HepG2 (cell line): ENCODE measurements around the gene ATP6V0D1. TPM values are rescaled to one million over a fixed set of nuclear protein-coding genes. Genes with fewer than 3 reads are reported as not detected.

Source experiments
- ASH2L ChIP-seq: fragments of 300-600, 200-600 bp; sonication (generic); IDR thresholded peaks from 2 replicates; pipeline ENCODE4 v1.7.0; 2017; ENCODE audit warnings: low read depth, mild to moderate bottlenecking, moderate library complexity, mixed read lengths, low read length; ENCODE audit not compliant: insufficient read length
- CHD4 ChIP-seq: fragments of 200-600 bp; sonication (generic); IDR thresholded peaks from 2 replicates; pipeline ENCODE4 v1.7.0; 2017; ENCODE audit warnings: mild to moderate bottlenecking, low read length, borderline replicate concordance
- KDM6A ChIP-seq: IDR thresholded peaks from 2 replicates; pipeline ENCODE4 v1.6.1; 2016; ENCODE audit warnings: low read depth
- SMAD9 ChIP-seq: sonication (generic); formaldehyde crosslinking; IDR thresholded peaks from 2 replicates; pipeline ENCODE4 v1.5.1; 2020; ENCODE audit warnings: mild to moderate bottlenecking, missing genetic modification reagents
- SP2 ChIP-seq: sonication (generic); formaldehyde crosslinking; IDR thresholded peaks from 2 replicates; pipeline ENCODE4 v1.5.1; 2020; ENCODE audit warnings: mild to moderate bottlenecking, missing genetic modification reagents
- TOPORS ChIP-seq: sonication (generic); formaldehyde crosslinking; IDR thresholded peaks from 2 replicates; pipeline ENCODE4 v1.8.0; 2023; ENCODE audit warnings: mild to moderate bottlenecking, missing genetic modification reagents
- ZFP62 ChIP-seq: sonication (generic); formaldehyde crosslinking; IDR thresholded peaks from 2 replicates; pipeline ENCODE4 v1.4.0; 2020; ENCODE audit warnings: missing genetic modification reagents
- ZNF383 ChIP-seq: sonication (generic); formaldehyde crosslinking; IDR thresholded peaks from 2 replicates; pipeline ENCODE4 v1.4.0; 2020; ENCODE audit warnings: missing genetic modification reagents, mild to moderate bottlenecking, borderline replicate concordance
- ZNF646 ChIP-seq: sonication (generic); formaldehyde crosslinking; IDR thresholded peaks from 2 replicates; pipeline ENCODE4 v1.9.0; 2021; ENCODE audit warnings: mild to moderate bottlenecking, missing genetic modification reagents
- polyA plus RNA-seq, 8 experiments: library from polyadenylated mRNA; depleted of rRNA in 3 of 8; stranded (reverse) in 7 of 8; unstranded in 1 of 8; fragments of >200 nt; fragmentation: Illumina TruSeq in 4 of 8; extraction: Trizol in 4 of 8; gene quantifications; 2 replicates each; pipeline versions ENCODE4 v1.2.1 to v1.2.3, GENCODE V29; 2011 to 2016; ENCODE audit warnings: low read depth in 4 of 8, missing spikeins in 1 of 8, mixed read lengths in 1 of 8; ENCODE audit not compliant: insufficient read depth in 1 of 8
- total RNA-seq, 5 experiments: library from RNA; depleted of rRNA; stranded (reverse); fragments of >200 nt; fragmentation: Illumina TruSeq; extraction: Trizol; gene quantifications; 2 replicates each; pipeline ENCODE4 v1.2.3, GENCODE V29; 2016; ENCODE audit warnings: low read depth in 1 of 5
- TF ChIP-seq, protein P1 (sequence below): sonication (generic); formaldehyde crosslinking; IDR thresholded peaks from 2 replicates; pipeline ENCODE4 v1.4.0; 2020; ENCODE audit warnings: missing genetic modification reagents
- TF ChIP-seq, protein P2 (sequence below): sonication (generic); formaldehyde crosslinking; IDR thresholded peaks from 2 replicates; pipeline ENCODE4 v1.4.0; 2020; ENCODE audit warnings: missing genetic modification reagents

Gene ATP6V0D1
- total and polyA plus RNA-seq, 2 of the 13 experiments (the other 11 are each of a cell fraction or from before 2014, with no cell fraction given) = 51.1 to 61.3 TPM

- TF ChIP-seq, protein P1, sequence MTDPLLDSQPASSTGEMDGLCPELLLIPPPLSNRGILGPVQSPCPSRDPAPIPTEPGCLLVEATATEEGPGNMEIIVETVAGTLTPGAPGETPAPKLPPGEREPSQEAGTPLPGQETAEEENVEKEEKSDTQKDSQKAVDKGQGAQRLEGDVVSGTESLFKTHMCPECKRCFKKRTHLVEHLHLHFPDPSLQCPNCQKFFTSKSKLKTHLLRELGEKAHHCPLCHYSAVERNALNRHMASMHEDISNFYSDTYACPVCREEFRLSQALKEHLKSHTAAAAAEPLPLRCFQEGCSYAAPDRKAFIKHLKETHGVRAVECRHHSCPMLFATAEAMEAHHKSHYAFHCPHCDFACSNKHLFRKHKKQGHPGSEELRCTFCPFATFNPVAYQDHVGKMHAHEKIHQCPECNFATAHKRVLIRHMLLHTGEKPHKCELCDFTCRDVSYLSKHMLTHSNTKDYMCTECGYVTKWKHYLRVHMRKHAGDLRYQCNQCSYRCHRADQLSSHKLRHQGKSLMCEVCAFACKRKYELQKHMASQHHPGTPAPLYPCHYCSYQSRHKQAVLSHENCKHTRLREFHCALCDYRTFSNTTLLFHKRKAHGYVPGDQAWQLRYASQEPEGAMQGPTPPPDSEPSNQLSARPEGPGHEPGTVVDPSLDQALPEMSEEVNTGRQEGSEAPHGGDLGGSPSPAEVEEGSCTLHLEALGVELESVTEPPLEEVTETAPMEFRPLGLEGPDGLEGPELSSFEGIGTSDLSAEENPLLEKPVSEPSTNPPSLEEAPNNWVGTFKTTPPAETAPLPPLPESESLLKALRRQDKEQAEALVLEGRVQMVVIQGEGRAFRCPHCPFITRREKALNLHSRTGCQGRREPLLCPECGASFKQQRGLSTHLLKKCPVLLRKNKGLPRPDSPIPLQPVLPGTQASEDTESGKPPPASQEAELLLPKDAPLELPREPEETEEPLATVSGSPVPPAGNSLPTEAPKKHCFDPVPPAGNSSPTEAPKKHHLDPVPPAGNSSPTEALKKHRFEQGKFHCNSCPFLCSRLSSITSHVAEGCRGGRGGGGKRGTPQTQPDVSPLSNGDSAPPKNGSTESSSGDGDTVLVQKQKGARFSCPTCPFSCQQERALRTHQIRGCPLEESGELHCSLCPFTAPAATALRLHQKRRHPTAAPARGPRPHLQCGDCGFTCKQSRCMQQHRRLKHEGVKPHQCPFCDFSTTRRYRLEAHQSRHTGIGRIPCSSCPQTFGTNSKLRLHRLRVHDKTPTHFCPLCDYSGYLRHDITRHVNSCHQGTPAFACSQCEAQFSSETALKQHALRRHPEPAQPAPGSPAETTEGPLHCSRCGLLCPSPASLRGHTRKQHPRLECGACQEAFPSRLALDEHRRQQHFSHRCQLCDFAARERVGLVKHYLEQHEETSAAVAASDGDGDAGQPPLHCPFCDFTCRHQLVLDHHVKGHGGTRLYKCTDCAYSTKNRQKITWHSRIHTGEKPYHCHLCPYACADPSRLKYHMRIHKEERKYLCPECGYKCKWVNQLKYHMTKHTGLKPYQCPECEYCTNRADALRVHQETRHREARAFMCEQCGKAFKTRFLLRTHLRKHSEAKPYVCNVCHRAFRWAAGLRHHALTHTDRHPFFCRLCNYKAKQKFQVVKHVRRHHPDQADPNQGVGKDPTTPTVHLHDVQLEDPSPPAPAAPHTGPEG (CRISPR knock-in tag) = no peak; the same call in 1 of the 2 replicates
- TF ChIP-seq SMAD9 (CRISPR knock-in tag) = no peak
- peak; percentile 62; the same call in 1 of the 2 replicates for TF ChIP-seq SP2 (CRISPR knock-in tag)
- TF ChIP-seq ZNF646 (CRISPR knock-in tag) = no peak
- TF ChIP-seq KDM6A (CRISPR knock-in tag) = no peak
- TF ChIP-seq CHD4 = no peak
- TF ChIP-seq, protein P2, sequence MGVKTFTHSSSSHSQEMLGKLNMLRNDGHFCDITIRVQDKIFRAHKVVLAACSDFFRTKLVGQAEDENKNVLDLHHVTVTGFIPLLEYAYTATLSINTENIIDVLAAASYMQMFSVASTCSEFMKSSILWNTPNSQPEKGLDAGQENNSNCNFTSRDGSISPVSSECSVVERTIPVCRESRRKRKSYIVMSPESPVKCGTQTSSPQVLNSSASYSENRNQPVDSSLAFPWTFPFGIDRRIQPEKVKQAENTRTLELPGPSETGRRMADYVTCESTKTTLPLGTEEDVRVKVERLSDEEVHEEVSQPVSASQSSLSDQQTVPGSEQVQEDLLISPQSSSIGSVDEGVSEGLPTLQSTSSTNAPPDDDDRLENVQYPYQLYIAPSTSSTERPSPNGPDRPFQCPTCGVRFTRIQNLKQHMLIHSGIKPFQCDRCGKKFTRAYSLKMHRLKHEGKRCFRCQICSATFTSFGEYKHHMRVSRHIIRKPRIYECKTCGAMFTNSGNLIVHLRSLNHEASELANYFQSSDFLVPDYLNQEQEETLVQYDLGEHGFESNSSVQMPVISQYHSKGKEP (CRISPR knock-in tag) = no peak
- TF ChIP-seq ZNF383 = no peak
- no peak for TF ChIP-seq ZFP62 (CRISPR knock-in tag)
- peak; percentile 84 for TF ChIP-seq ASH2L
- TF ChIP-seq TOPORS (CRISPR knock-in tag) = peak; percentile 97
These were observed at the start of gene ATP6V0D1 (continued) for GRCh38 chr16:67480833-67481560.
